ENCODE measurements around the gene TOR1AIP2.

DNA sequence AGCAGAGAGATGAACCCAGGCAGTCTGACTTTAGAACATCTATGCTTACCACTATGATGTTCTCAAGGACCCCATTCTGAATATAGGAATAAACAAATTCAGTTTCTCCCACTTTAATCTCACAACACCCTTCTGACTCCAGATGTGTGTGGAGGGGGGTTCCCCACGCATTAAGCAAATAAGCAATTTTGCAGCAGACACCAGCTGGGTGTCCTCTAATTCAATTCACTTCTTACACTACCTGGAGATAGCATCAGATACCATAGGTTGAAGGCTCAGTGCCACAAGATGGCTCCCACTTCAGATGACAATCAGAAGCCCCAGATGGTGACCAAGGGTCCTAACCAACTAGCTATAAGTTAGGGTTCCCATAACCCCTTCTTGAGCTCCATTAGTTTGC lies 46.7 kb upstream of the TOR1AIP2 start:
- TF ChIP-seq, protein P1, sequence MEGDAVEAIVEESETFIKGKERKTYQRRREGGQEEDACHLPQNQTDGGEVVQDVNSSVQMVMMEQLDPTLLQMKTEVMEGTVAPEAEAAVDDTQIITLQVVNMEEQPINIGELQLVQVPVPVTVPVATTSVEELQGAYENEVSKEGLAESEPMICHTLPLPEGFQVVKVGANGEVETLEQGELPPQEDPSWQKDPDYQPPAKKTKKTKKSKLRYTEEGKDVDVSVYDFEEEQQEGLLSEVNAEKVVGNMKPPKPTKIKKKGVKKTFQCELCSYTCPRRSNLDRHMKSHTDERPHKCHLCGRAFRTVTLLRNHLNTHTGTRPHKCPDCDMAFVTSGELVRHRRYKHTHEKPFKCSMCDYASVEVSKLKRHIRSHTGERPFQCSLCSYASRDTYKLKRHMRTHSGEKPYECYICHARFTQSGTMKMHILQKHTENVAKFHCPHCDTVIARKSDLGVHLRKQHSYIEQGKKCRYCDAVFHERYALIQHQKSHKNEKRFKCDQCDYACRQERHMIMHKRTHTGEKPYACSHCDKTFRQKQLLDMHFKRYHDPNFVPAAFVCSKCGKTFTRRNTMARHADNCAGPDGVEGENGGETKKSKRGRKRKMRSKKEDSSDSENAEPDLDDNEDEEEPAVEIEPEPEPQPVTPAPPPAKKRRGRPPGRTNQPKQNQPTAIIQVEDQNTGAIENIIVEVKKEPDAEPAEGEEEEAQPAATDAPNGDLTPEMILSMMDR (IDR thresholded peaks at IDR 0.05) = no peak
- TF ChIP-seq POLR2A (IDR thresholded peaks at IDR 0.05) = no peak
